ENCODE measurements around the gene KRTAP5-5.
"Not testable (repeated sequence)": the region's sequence is repeated elsewhere in the genome, so short reads cannot be mapped to it uniquely, and the experiment has no call there.

DNA sequence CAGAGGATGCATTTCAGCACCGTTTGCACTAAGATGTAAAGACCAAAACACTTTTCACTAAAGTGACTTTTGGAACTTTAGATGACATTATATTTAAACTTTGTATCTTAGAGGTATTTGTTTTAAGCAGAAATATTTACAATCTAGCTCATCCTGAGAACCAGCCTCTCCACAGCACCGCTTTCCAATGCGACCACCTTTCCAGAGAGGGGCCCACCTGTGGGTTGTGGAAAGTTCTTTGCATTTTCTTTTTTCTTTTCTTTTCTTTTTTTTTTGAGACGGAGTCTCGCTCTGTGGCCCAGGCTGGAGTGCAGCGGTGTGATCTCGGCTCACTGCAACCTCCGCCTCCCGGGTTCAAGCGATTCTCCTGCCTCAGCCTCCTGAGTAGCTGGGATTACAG, 17.0 kb downstream of the KRTAP5-5 start:
- not testable (repeated sequence) for TF ChIP-seq EP300 (IDR thresholded peaks at IDR 0.05)
- TF ChIP-seq, protein P1, sequence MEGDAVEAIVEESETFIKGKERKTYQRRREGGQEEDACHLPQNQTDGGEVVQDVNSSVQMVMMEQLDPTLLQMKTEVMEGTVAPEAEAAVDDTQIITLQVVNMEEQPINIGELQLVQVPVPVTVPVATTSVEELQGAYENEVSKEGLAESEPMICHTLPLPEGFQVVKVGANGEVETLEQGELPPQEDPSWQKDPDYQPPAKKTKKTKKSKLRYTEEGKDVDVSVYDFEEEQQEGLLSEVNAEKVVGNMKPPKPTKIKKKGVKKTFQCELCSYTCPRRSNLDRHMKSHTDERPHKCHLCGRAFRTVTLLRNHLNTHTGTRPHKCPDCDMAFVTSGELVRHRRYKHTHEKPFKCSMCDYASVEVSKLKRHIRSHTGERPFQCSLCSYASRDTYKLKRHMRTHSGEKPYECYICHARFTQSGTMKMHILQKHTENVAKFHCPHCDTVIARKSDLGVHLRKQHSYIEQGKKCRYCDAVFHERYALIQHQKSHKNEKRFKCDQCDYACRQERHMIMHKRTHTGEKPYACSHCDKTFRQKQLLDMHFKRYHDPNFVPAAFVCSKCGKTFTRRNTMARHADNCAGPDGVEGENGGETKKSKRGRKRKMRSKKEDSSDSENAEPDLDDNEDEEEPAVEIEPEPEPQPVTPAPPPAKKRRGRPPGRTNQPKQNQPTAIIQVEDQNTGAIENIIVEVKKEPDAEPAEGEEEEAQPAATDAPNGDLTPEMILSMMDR (IDR thresholded peaks at IDR 0.05) = not testable (repeated sequence)

Measured in esophagus muscularis mucosa (tissue), 3 donors.